Activated CD8-positive, alpha-beta memory T cell treated with anti-CD3 and anti-CD28 coated beads, Interleukin-2, amount 50 U/mL, for 1 hour (primary cell): ENCODE results near the gene CMIP.

Experiments
- DNase-seq: peaks from one replicate; pipeline ENCODE4 v3.0.0-alpha.2; 2020; ENCODE audit errors: extremely low read depth

Gene CMIP

DNA sequence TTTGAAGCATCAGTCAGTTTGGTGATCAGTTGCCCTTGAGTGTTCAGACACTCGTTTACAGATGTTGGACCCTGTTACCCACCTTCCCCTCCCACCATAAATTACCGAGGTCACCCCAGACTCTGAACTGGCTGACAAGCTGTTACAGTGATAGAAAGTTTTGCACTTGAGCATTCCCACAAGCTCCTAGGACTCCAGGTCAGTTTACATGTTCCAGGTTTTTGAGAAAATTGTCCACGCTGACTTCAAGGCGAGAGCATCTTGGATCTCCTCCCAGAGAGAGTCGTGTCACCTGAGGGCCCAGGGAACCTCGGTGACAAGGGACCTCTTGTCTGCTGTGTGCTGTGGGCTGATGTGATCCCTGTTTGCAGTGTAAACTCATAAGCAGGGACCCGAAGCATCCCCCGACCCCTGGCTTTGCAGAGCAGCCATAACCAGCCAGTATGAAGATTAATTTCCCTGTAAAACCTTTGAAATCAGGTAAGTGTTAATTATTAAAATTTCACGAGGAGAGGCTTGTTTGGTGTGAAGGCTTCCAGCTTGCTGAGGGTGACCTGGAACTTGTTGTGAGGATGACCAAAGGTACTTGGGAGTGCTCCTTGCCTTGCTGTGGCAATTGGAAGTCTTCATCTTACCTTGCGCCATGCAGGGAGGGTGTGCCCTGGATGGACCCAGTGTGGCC is 91.2 kb downstream of the CMIP start:
- DNase-seq: no peak

DNA sequence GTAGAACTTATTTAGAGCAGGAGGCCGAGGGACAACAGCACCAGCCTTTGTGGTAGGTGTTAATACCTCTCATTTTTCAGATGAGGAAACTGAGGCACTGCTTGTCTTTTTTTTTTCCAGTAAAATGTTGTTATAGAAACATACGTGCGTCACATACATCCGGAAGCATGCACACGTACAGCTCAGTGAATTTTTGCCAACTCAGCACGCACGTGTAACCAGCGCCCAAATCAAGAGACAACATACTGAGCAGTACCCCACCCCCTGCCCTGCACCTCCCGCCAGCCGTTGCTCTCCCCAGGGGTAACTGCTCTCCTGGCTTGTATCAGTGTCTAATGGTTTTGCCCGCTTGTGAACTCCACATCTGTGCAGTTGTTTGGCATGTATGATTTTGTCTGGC is 92.0 kb downstream of the CMIP start:
- no peak for DNase-seq

DNA sequence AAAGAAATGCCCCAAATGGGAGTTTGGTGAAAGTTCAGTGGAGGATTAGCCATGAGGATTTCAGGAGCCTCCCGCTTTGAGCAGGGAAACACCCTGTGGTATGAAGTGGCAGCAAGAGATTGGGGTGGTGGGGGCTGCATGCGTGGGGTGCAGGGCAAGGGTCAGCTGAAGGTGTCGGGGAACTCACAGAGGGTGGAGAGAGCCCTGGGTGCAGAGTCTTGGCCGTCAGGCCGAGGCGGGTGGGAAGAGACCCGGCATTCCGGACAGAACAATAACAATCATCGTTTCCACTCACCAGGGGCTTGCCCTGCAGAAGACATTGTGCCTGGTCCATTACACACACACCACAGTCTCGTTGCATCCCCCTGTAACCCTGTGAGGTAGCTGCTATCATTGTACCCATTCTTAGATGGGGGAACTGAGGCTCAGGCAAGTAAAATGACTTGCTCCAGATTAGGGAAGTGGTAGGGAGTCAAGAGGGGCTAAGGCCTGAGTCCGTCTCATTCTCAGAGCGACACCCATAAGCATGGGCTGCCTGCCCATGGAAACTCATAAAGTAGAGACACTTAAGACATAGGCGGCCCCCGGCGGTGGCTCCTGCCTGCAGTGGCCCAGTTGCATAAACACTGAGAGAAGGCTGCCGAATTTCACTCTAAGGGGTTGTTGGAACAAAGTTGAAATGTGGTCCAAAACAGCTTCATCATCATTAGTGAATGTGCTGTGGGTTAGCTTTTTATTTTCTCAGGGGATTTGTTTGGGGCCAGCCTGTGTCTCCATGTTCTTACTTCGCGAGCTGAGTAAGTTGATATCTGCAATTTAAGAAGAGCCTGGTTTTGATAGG is 93.3 kb downstream of the CMIP start:
- DNase-seq: no peak

DNA sequence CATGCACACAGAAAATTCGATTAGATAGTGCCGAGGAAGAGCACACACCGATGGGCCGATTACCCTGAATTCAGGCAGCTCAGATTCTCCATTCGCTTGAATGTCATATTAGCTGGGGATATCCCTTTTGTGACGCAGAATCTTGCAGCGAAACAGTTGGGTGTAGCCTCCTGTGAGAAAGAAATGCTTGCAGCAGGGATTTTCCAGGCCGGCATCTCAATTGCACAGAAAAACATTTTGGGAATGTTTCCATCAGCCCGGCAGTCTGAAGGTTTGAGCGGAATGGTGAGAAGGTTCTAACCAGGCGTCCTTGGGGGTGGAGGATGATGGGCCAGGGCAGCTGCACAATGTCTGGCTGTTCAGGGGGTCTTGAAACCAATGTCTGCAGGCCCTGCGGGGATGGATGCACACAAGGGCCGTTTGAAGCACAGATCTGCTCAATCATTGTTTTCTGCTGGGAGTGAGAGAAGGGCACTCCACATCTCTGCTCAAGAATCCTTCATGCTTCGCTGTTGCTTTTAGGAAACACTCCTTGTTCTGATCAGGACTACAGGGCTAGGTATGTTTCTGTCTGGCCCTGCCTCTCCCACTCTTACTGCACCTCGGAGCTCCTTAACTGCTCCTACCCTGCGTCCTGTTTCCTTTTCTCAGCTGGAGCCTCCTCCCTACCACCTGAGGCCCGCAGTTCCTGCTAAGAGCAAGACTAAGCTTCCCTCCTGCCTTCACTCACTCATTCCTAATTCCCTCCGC is 94.6 kb downstream of the CMIP start:
- DNase-seq: no peak

DNA sequence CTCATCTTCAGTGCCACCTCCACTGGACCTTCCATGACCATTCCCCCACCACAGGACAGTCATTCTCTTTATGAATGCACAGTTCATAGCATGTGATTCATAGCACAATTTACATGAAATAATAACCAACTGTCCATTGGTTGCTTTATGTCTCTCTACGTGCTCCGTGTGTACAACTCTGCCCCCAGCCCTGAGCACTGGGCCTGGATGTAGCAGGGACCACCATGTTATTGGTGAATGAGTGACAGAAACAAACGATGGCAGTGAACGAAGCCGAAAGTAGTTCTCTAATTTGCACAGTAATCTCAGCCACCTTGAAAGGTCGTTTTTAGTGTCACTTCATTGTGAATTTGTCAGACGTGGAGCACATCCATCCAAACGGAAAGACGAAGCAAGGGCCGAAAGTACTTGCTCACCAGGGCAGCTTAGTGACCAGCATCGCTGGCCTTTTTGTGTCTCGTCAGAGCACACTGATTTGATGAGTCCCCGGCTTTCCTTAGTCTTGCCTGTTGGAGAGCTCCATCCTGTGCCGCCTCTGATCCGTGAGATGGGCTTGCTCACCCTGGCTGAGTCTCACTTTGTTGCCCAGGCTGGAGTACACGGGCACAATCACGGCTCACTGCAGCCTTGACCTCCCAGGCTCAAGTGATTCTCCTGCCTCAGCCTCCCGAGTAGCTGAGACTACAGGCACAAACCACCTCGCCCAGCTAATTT is 95.3 kb downstream of the CMIP start:
- DNase-seq: no peak

DNA sequence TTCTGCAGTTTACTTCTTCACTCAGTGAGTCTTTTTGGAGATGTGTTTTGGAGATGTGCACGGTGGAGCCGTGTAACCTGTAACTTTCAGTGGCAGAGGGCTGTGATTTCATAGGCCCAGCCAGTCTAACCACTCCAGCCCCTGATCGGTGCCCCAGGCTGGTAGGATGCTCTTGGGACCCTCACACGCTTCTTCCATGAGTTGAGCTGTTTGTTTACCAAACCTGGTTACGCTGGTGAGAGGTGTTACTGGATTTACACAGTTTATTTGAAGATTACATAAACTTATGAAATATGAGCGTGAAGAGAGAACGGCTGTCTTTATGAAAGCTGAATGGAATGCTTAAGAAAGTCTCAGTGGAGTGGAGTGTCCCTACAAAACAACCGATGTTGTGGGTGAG is 96.7 kb downstream of the CMIP start:
- no peak for DNase-seq

DNA sequence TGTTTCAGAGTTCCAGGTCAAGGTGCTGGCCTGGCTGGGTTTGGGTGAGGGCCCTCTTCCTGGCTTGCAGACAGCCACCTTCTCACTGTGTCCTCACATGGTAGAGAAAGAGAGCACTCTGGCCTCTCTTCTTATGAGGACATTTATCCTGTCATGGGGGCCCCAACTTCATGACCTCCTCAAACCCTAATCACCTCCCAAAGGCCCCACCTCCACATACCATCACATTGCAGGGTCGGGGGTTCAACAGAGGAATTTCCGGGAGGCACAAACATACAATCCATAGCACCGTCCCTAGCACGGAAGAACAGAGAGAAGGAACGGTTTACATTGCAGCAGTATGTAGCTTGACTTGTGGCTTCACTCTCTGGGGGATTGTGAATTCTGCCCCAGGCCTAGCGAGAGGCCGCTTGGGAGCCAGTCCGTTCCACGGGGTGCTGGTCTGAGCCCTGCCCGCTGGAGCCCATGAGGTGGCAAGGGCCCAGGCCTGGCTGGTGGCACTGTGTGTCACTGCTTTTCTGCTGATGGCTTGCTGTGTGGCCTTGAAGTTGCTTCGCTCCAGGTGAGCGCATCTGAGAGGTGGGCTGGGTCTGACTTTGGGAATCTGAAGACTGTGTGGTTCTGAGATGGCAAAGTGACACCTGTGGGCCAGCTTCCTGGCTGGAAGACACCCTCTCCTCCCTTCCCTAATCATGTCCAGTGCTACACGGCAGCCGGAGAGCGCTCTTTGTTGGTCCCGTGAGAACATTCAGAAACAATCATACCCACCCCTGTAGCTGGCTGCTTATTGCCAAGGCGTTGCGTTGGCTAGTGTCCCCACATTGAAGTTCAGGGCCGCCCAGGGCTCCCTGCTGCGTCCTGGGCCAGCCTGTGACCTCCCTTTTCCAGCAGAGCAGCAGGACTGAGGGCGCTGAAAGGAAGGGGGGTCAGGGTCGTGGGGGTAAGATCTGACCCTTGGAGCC is 98.3 kb downstream of the CMIP start:
- DNase-seq: no peak

DNA sequence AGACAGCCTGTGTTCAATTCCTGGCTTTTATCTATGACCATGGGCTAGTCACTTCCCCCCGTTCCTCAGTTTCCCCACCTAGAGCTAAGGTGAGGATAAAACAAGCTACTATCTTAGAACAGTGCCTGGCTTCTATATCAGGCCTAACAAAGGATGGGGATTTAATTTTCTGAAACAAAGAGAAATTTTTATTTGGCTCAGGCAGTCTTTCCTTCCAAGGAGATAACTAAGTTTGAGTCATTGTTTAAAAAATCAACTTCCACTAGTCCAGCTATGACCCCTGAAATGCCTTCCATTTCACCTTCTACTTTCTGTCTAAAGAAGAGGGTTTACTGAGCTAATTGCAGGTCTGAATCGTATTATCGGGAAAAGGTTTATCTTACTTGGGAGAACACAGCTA is 99.0 kb downstream of the CMIP start:
- no peak for DNase-seq

DNA sequence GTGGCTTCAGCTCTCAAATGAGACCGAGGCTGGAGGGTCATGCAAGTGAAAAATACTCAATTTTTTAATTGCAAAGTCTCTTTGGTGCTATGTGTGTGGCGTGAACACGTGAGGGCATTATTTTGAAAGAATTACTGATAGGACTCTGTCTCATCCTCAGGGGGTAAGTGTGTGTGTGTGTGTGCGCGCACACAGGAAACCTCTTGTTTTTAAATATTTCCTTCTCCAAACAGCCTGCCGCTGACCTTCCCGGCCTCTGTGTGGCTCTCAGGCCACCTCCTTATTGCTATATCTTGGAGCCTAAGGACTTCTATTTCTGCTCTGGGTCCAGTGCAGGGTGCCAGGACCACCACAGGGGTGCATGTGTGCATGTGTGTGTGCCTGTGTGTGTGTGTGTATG is 99.7 kb downstream of the CMIP start:
- no peak for DNase-seq

DNA sequence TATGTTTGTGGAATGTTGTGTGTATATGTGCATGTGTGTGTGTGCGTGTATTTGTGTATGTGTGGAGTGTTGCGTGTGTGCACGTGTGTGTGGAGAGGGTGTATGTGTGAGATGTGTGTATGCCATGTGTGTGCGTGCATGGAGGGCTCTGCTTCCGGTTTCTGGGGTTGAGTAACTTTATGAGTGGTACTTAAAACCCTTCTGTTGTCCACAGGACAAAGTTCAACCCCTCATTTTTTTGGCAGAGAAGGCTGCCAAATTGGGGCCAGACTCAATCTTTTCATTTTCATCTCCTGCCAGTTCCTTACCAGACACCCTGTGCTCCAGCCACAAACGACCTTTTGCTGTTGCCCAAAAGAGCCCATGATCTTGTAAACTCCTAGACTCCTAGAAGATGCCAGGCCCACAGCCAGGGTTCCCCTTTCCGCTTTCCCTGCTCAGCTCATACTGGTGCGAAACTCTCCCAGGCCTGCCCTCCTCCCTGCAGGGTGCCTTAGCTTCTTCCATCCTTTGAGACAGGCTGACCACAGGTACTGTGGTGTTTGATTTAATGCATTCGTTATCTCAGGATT is 100.2 kb downstream of the CMIP start:
- DNase-seq: no peak

DNA sequence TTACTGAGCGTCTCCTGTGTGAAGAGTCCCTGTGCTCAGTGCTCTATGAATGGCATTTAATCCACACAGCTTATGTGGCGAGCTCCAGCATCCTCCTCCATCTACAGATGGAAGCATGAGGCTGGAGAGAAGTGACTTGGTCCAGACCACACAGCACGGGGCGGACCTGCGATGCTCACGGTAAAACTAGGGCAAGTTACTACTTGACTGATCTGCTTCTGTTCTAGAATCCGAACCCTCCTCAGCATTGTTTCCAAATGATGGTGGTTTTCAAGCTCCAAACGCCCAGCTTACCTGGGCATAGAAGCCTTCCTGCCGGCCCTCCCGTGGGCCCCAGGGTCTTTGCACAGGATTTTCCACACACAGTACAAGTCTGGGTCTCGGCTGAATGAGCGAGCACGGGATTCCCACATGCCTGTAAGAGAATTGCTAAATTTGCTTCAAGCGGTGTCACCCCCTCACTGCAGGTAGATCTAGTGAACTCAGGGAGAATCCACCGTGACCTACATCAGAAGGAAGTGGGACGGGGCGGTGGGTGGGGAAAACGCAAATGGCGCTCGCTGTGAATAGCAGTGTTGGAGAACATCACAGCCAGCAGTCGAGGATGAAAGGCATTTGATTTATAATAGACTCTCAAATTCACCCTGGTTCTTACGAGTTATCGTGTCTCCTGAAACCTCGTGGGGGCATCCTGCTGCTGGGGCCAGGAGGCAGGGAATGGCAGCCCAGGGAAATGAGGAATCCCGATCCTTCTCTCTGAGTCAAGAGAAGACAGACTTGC is 101.1 kb downstream of the CMIP start:
- DNase-seq: no peak

DNA sequence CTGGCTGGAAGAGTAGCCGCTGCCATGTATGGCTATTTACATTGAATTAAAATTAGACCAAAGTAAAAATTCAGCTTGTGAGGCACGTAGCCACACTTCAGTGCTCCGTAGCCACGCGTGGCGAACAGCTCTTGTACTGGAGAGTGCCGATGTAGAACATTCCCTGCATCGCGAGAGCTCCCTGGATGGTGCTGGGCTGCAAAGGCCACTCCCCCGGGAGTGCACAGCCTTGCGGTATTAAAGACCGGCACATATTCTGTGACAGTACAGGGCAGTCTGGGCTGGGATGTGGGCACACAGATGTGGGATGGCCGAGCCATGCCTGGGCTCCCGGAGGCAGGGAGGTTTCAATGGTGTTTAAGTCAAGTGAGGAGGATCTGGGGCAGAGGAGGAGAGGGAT is 102.2 kb downstream of the CMIP start:
- DNase-seq: no peak

DNA sequence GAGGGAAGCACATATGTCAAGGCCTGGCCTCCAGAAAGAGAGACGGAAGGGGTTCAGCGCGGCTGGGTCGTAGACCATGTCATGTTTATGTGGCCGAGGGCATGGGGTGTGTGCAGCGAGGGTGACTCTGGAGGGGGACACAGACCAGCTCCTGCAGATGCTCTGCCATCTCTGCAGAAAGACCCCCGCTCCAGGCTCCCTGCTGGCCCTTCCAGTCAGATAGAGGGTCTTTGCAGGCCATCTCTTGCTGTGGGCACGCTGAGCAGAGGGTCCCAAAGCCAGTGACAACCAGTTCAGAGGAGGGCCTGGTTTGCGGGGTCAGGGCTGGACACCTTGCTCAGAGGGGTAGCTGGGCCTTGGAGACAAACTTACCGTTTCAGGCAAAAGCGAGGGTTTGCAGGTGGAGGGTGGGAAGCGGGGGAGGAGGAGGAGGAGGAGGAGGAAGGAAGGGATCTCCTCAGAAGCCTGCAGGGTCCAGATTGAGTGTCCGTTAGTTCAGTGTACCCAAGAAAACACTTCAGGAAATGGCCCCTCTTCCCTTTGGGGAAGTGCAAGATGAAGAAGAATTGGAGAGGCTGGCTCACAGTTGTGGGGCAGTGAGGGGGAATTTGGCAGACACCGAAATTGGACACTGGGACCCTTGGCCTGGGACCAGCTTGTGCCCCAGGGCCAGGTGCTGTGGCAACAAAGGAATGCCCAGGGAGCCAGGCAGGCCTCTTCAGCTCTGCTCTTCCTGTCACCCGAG is 102.8 kb downstream of the CMIP start:
- no peak for DNase-seq

DNA sequence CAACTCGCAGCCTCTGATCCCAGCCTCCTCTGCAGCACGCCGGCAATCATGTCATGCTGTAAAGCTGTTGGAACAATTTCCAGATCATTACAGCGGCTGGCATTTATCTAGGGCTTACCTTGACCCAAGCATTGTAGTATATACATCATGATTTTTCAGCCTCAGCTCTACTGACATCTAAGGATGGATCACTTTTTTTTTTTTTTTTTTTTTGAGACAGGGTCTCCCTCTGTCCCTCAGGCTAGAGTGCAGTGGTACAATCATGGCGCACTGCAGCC is 103.3 kb downstream of the CMIP start:
- DNase-seq: no peak

DNA sequence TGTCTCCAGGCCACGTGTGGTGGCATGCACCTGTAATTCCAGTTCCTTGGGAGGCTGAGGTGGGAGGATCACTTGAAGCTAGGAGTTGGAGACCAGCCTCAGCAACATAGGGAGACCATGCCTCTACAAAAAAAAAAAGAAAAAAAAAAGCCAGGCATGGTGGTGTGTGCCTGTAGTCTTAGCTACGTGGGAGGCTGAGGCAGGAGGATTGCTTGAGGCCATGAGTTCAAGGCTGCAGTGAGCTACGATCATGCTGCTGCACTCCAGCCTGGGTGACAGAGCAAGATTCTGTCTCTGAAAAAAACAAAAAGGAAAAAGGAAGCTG is 103.9 kb downstream of the CMIP start:
- no peak for DNase-seq

DNA sequence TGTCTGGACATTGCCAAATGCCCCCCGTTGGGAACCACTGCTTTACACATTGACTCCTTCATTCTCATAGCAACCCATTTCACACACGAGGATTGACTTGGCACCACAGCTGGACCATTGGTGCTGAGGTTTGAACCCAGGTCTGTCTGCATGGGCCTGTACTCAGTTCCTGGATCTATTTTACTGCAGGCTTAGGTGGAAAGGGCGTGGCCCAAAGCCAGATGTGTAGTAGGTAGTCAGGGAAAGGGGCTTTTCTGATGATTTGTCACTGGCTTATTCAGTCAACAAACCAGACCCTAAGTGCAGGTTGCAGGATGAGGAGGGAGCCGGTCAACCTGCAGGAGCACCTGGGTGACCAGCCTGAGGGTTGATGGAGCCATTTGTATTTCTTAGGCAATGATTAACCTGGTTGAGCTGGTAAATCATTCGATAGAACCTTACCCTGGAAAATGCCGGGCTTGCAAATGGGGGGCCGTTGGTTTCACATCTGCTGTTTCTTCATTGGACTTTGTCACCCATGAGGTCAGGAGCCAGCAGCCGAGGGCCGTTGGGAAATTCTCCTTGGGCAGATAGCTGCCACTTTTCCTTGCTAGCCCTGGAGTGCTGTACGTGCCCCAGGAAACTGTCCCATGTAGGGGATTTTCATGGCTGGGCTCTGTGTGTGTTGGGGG is 104.4 kb downstream of the CMIP start:
- no peak for DNase-seq

DNA sequence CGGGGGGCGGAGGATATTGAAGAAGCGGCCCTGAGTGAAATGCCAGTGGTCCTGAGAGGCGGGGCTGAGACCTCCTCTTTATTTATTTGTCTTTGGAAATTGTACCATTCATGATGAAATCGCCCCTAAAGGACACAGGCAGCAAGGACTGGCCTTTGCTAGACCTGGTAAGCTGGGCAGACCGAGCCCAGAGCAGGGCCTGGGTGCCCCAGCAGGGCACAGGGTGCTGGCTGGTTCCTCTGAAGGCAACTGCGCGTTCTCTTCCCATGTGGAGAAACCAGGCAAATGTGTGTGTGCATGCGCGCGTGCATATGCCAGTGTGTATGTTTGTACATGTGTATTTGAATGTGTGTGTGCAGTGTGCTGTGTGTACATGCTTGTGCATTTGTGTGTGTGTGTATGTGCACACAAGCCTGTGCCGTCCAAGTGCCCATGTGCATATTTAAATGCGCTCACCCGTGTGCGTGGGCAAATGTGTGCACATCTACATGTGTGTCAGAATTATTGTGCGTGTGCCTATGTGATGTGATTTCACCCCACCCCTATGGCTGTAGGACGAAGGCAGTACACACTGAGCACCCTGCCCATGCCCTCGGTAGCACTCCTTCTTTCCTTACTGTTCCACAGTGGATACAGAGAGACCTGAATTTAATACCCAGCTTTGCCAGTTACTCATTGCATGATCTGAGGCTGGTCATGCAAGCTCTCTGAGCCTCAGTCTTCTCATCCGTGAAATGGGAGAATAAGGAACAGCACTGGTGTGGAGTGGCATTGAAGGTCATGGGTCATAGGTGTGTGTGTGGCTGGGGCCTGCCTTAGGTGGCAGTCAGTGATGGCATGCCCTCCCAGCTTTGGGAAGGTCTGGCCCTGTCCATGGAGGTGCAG is 105.2 kb downstream of the CMIP start:
- DNase-seq: no peak

DNA sequence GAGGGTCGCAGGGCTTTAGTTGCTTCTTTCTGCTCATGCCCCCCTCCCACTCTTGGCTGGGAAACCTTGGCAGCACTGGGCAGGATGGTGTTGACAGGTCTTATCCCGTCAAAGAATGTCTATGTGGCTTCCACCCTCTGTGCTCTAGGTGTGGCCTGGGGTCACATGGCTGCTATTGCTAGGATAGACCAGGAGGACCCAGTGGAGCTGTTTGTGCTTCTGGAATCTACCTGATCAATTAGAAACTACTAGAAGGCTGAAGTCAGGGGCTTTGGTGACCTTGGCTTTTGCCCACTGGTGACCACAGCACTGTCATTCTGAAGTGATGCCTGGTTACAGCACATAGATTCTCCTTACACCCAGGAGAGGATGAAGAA is 105.8 kb downstream of the CMIP start:
- DNase-seq: no peak
